HepG2 (cell line): ENCODE measurements around the gene G6PD. TPM values are rescaled to one million over a fixed set of nuclear protein-coding genes. Genes with fewer than 3 reads are reported as not detected.

ENCODE experiments used
- CHD4 ChIP-seq: fragments of 200-600 bp; sonication (generic); IDR thresholded peaks from 2 replicates; pipeline ENCODE4 v1.7.0; 2017; ENCODE audit warnings: mild to moderate bottlenecking, low read length, borderline replicate concordance
- FOXP1 ChIP-seq, 2 experiments: fragments of 450-650 bp in 1 of 2; IDR thresholded peaks; 2 replicates each; pipeline ENCODE4 v1.6.1; 2017 to 2018; ENCODE audit warnings: antibody characterized with exemption in 1 of 2
- GABPB1 ChIP-seq: IDR thresholded peaks from 2 replicates; pipeline ENCODE4 v1.6.1; 2016; ENCODE audit warnings: mild to moderate bottlenecking, missing genetic modification reagents, moderate library complexity, missing compliant biosample characterization
- GTF3A ChIP-seq: sonication (generic); formaldehyde crosslinking; conservative IDR thresholded peaks from 2 replicates; pipeline ENCODE4 v1.4.0; 2020; ENCODE audit warnings: mild to moderate bottlenecking, missing genetic modification reagents
- PHF8 ChIP-seq: sonication (generic); formaldehyde crosslinking; IDR thresholded peaks from 2 replicates; pipeline ENCODE4 v1.5.0; 2020; ENCODE audit warnings: missing genetic modification reagents
- XRCC5 ChIP-seq: fragments of 200-400 bp; formaldehyde crosslinking; optimal IDR thresholded peaks from 2 replicates; pipeline ENCODE3; 2017; ENCODE audit warnings: mild to moderate bottlenecking, low read length
- ZFP90 ChIP-seq: sonication (generic); formaldehyde crosslinking; IDR thresholded peaks from 2 replicates; pipeline ENCODE4 v1.8.0; 2022; ENCODE audit warnings: missing genetic modification reagents, mild to moderate bottlenecking, inconsistent platforms, borderline replicate concordance
- ZNF260 ChIP-seq: sonication (generic); formaldehyde crosslinking; IDR thresholded peaks from 2 replicates; pipeline ENCODE4 v1.4.0; 2020; ENCODE audit warnings: missing genetic modification reagents, low read depth, mild to moderate bottlenecking, borderline replicate concordance
- ZNF441 ChIP-seq: sonication (generic); formaldehyde crosslinking; IDR thresholded peaks from 2 replicates; pipeline ENCODE4 v1.7.0; 2021; ENCODE audit warnings: missing genetic modification reagents, borderline replicate concordance
- ZNF670 ChIP-seq: sonication (generic); formaldehyde crosslinking; IDR thresholded peaks from 2 replicates; pipeline ENCODE4 v1.8.0; 2022; ENCODE audit warnings: mild to moderate bottlenecking, missing genetic modification reagents, borderline replicate concordance
- ZSCAN22 ChIP-seq: sonication (generic); formaldehyde crosslinking; IDR thresholded peaks from 2 replicates; pipeline ENCODE4 v1.4.0; 2020; ENCODE audit warnings: mild to moderate bottlenecking, missing genetic modification reagents
- polyA plus RNA-seq, 8 experiments: library from polyadenylated mRNA; depleted of rRNA in 3 of 8; stranded (reverse) in 7 of 8; unstranded in 1 of 8; fragments of >200 nt; fragmentation: Illumina TruSeq in 4 of 8; extraction: Trizol in 4 of 8; gene quantifications; 2 replicates each; pipeline versions ENCODE4 v1.2.1 to v1.2.3, GENCODE V29; 2011 to 2016; ENCODE audit warnings: low read depth in 4 of 8, missing spikeins in 1 of 8, mixed read lengths in 1 of 8; ENCODE audit not compliant: insufficient read depth in 1 of 8
- total RNA-seq, 5 experiments: library from RNA; depleted of rRNA; stranded (reverse); fragments of >200 nt; fragmentation: Illumina TruSeq; extraction: Trizol; gene quantifications; 2 replicates each; pipeline ENCODE4 v1.2.3, GENCODE V29; 2016; ENCODE audit warnings: low read depth in 1 of 5
- TF ChIP-seq, protein P1 (sequence below): sonication (generic); formaldehyde crosslinking; IDR thresholded peaks from 2 replicates; pipeline ENCODE4 v1.8.1; 2022; ENCODE audit warnings: low read depth, mild to moderate bottlenecking, missing genetic modification reagents
- TF ChIP-seq, protein P2 (sequence below): sonication (generic); formaldehyde crosslinking; IDR thresholded peaks from 2 replicates; pipeline ENCODE4 v1.8.0; 2022; ENCODE audit warnings: low read depth, missing genetic modification reagents
- TF ChIP-seq, protein P3 (sequence below): sonication (generic); formaldehyde crosslinking; IDR thresholded peaks from 2 replicates; pipeline ENCODE4 v1.5.0; 2020; ENCODE audit warnings: mild to moderate bottlenecking, missing genetic modification reagents
- TF ChIP-seq, protein P4 (sequence below): sonication (generic); formaldehyde crosslinking; IDR thresholded peaks from 2 replicates; pipeline ENCODE4 v1.4.0; 2020; ENCODE audit warnings: missing genetic modification reagents, borderline replicate concordance
- TF ChIP-seq, protein P5 (sequence below): sonication (generic); formaldehyde crosslinking; IDR thresholded peaks from 2 replicates; pipeline ENCODE4 v1.4.0; 2020; ENCODE audit warnings: mild to moderate bottlenecking, low read depth, missing genetic modification reagents

The G6PD gene
- total and polyA plus RNA-seq, 2 of the 13 experiments (the other 11 are each of a cell fraction or from before 2014, with no cell fraction given): 18.8 to 28.8 TPM

DNA sequence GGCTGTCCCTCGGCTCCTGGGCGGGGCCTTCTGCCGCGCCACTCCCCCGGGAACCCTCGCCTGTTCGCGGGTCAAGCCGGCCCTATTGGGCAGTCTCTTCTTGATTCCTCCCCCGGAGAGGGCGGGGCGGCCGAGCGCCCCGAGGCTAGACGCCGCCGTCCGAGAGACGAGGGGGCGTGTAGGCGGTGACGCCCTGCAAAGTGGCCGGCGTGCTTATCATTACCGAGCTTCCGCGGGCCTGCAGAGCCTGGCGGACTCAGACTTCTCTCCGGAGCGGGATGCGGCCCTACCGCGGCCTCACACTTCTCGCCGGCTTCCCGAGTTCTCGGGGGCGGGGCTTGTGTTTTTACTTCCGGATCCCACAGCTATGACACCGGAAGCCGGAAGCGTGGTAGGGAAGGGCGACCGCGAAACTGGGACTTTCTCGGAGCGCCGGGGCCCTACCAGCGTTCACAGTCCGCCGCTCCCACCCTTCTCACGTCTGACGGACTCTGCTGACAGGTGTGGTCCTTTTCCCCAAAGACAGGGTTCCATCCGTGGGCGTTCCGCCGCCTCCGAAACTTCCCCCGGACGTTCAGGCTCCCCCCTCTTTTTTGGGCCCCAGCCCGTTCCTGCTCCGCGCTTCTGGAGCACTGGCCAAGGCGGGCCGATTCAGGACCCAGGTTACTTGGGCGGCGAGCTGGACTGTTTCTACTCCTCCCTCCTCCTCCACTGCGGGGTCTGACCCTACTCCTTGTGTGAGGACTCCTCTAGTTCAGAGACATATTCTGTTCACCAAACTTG, 790 bp upstream of the G6PD start, which contains the start of gene IKBKG (continued):
- no peak for TF ChIP-seq GTF3A (CRISPR knock-in tag)
- peak; percentile 64; the same call in 1 of the 2 replicates for TF ChIP-seq ZNF670
- TF ChIP-seq, protein P1, sequence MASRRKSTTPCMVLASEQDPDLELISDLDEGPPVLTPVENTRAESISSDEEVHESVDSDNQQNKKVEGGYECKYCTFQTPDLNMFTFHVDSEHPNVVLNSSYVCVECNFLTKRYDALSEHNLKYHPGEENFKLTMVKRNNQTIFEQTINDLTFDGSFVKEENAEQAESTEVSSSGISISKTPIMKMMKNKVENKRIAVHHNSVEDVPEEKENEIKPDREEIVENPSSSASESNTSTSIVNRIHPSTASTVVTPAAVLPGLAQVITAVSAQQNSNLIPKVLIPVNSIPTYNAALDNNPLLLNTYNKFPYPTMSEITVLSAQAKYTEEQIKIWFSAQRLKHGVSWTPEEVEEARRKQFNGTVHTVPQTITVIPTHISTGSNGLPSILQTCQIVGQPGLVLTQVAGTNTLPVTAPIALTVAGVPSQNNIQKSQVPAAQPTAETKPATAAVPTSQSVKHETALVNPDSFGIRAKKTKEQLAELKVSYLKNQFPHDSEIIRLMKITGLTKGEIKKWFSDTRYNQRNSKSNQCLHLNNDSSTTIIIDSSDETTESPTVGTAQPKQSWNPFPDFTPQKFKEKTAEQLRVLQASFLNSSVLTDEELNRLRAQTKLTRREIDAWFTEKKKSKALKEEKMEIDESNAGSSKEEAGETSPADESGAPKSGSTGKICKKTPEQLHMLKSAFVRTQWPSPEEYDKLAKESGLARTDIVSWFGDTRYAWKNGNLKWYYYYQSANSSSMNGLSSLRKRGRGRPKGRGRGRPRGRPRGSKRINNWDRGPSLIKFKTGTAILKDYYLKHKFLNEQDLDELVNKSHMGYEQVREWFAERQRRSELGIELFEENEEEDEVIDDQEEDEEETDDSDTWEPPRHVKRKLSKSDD: no peak
- no peak for TF ChIP-seq ZSCAN22
- TF ChIP-seq ZNF441 (CRISPR knock-in tag): no peak
- TF ChIP-seq, protein P2, sequence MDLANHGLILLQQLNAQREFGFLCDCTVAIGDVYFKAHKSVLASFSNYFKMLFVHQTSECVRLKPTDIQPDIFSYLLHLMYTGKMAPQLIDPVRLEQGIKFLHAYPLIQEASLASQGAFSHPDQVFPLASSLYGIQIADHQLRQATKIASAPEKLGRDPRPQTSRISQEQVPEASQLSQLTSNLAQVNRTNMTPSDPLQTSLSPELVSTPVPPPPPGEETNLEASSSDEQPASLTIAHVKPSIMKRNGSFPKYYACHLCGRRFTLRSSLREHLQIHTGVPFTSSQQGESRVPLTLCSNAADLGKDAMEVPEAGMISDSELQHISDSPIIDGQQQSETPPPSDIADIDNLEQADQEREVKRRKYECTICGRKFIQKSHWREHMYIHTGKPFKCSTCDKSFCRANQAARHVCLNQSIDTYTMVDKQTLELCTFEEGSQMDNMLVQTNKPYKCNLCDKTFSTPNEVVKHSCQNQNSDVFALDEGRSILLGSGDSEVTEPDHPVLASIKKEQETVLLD: no peak
- peak; percentile 51 for TF ChIP-seq PHF8
- TF ChIP-seq ZNF260: no peak
- TF ChIP-seq GABPB1 (CRISPR knock-in tag): peak; percentile 95
- TF ChIP-seq ZFP90 (CRISPR knock-in tag): 0 out of 2 replicates have a peak, but pooled peaks have one; percentile 47
- TF ChIP-seq, protein P3, sequence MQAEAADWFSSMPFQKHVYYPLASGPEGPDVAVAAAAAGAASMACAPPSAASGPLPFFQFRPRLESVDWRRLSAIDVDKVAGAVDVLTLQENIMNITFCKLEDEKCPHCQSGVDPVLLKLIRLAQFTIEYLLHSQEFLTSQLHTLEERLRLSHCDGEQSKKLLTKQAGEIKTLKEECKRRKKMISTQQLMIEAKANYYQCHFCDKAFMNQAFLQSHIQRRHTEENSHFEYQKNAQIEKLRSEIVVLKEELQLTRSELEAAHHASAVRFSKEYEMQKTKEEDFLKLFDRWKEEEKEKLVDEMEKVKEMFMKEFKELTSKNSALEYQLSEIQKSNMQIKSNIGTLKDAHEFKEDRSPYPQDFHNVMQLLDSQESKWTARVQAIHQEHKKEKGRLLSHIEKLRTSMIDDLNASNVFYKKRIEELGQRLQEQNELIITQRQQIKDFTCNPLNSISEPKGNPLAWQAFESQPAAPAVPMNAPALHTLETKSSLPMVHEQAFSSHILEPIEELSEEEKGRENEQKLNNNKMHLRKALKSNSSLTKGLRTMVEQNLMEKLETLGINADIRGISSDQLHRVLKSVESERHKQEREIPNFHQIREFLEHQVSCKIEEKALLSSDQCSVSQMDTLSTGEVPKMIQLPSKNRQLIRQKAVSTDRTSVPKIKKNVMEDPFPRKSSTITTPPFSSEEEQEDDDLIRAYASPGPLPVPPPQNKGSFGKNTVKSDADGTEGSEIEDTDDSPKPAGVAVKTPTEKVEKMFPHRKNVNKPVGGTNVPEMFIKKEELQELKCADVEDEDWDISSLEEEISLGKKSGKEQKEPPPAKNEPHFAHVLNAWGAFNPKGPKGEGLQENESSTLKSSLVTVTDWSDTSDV (CRISPR knock-in tag): no peak
- TF ChIP-seq, protein P4, sequence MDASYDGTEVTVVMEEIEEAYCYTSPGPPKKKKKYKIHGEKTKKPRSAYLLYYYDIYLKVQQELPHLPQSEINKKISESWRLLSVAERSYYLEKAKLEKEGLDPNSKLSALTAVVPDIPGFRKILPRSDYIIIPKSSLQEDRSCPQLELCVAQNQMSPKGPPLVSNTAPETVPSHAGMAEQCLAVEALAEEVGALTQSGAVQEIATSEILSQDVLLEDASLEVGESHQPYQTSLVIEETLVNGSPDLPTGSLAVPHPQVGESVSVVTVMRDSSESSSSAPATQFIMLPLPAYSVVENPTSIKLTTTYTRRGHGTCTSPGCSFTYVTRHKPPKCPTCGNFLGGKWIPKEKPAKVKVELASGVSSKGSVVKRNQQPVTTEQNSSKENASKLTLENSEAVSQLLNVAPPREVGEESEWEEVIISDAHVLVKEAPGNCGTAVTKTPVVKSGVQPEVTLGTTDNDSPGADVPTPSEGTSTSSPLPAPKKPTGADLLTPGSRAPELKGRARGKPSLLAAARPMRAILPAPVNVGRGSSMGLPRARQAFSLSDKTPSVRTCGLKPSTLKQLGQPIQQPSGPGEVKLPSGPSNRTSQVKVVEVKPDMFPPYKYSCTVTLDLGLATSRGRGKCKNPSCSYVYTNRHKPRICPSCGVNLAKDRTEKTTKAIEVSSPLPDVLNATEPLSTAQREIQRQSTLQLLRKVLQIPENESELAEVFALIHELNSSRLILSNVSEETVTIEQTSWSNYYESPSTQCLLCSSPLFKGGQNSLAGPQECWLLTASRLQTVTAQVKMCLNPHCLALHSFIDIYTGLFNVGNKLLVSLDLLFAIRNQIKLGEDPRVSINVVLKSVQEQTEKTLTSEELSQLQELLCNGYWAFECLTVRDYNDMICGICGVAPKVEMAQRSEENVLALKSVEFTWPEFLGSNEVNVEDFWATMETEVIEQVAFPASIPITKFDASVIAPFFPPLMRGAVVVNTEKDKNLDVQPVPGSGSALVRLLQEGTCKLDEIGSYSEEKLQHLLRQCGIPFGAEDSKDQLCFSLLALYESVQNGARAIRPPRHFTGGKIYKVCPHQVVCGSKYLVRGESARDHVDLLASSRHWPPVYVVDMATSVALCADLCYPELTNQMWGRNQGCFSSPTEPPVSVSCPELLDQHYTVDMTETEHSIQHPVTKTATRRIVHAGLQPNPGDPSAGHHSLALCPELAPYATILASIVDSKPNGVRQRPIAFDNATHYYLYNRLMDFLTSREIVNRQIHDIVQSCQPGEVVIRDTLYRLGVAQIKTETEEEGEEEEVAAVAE (CRISPR knock-in tag): 0 out of 2 replicates have a peak, but pooled peaks have one; percentile 44
- TF ChIP-seq FOXP1 (IDR thresholded peaks at IDR 0.05): no peak
- no peak for TF ChIP-seq FOXP1 (CRISPR knock-in tag; IDR thresholded peaks at IDR 0.05)
- TF ChIP-seq, protein P5, sequence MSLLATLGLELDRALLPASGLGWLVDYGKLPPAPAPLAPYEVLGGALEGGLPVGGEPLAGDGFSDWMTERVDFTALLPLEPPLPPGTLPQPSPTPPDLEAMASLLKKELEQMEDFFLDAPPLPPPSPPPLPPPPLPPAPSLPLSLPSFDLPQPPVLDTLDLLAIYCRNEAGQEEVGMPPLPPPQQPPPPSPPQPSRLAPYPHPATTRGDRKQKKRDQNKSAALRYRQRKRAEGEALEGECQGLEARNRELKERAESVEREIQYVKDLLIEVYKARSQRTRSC (CRISPR knock-in tag): no peak
- no peak for TF ChIP-seq CHD4
- peak; percentile 7 for TF ChIP-seq XRCC5
